ENCODE results near the gene GPR37.
A peak's percentile ranks its signal among the peaks of the same experiment; 100 is the strongest.

Gene GPR37

GRCh38 chr7:124780056-124780455, 14.5 kb upstream of the GPR37 start:
- no peak for DNase-seq

GRCh38 chr7:124779620-124780019, 14.0 kb upstream of the GPR37 start:
- DNase-seq, result no peak

GRCh38 chr7:124779194-124779593, 13.6 kb upstream of the GPR37 start:
- DNase-seq, result no peak

GRCh38 chr7:124777268-124777667, 11.7 kb upstream of the GPR37 start:
- DNase-seq, result no peak

- DNase-seq, result no peak
Measured at GRCh38 chr7:124776153-124776552, 10.6 kb upstream of the GPR37 start.

- DNase-seq, result no peak
Measured at GRCh38 chr7:124775422-124775821, 9.8 kb upstream of the GPR37 start.

- no peak for DNase-seq
Measured at GRCh38 chr7:124773938-124774337, 8.3 kb upstream of the GPR37 start.

GRCh38 chr7:124773339-124773738, 7.7 kb upstream of the GPR37 start:
- no peak for DNase-seq

- no peak for DNase-seq
Measured at GRCh38 chr7:124769136-124769535, 3.5 kb upstream of the GPR37 start.

GRCh38 chr7:124768525-124768924, 2.9 kb upstream of the GPR37 start:
- DNase-seq, result no peak

GRCh38 chr7:124764847-124765400, 668 bp downstream of the GPR37 start:
- peak; percentile 68 for DNase-seq

- DNase-seq, result no peak
Measured at GRCh38 chr7:124764051-124764846, 1.3 kb downstream of the GPR37 start.

- DNase-seq, result no peak
Measured at GRCh38 chr7:124762611-124763143, 2.9 kb downstream of the GPR37 start.

- DNase-seq, result no peak
Measured at GRCh38 chr7:124761164-124761715, 4.4 kb downstream of the GPR37 start.

- no peak for DNase-seq
Measured at GRCh38 chr7:124758327-124758726, 7.3 kb downstream of the GPR37 start.

- DNase-seq, result no peak
Measured at GRCh38 chr7:124754576-124755268, 10.9 kb downstream of the GPR37 start.

- no peak for DNase-seq
Measured at GRCh38 chr7:124752310-124752709, 13.3 kb downstream of the GPR37 start.

- no peak for DNase-seq
Measured at GRCh38 chr7:124751027-124751426, 14.6 kb downstream of the GPR37 start.

- DNase-seq, result no peak
Measured at GRCh38 chr7:124747072-124747471, 18.5 kb downstream of the GPR37 start.

- DNase-seq, result no peak
Measured at GRCh38 chr7:124738639-124739038, 27.0 kb downstream of the GPR37 start.

GRCh38 chr7:124737760-124738300, 27.8 kb downstream of the GPR37 start:
- DNase-seq, result no peak

GRCh38 chr7:124728610-124729009, 37.0 kb downstream of the GPR37 start:
- no peak for DNase-seq

GRCh38 chr7:124724507-124725192, 40.9 kb downstream of the GPR37 start:
- no peak for DNase-seq
